NCI-H2227 treated with DMSO at 0.1 percent for 48 hours (cell line): ENCODE measurements around the gene MRPL55.

ENCODE experiments used
- DNase-seq: peaks from one replicate; lab custom pipeline; 2025; lab: John Stamatoyannopoulos, UW

The MRPL55 gene

GRCh38 chr1:228070173-228070572, 38.9 kb downstream of the MRPL55 start:
- no peak for DNase-seq

DNA sequence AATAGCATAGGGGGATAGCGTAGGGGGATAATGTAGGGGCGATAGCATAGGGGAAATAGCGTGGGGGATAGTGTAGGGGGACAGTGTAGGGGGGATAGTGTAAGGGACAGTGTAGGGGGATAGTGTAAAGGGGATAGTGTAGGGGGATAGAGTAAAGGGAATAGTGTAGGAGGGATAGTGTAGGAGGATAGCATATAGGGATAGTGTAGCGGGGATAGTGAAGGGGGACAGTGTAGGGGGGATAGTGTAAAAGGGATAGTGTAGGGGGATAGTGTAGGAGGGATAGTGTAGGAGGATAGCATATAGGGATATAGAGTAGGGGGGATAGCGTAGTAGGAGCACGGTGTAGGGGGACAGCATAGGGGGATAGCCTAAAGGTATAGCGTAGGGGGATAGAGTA, 40.7 kb downstream of the MRPL55 start:
- no peak for DNase-seq

DNA sequence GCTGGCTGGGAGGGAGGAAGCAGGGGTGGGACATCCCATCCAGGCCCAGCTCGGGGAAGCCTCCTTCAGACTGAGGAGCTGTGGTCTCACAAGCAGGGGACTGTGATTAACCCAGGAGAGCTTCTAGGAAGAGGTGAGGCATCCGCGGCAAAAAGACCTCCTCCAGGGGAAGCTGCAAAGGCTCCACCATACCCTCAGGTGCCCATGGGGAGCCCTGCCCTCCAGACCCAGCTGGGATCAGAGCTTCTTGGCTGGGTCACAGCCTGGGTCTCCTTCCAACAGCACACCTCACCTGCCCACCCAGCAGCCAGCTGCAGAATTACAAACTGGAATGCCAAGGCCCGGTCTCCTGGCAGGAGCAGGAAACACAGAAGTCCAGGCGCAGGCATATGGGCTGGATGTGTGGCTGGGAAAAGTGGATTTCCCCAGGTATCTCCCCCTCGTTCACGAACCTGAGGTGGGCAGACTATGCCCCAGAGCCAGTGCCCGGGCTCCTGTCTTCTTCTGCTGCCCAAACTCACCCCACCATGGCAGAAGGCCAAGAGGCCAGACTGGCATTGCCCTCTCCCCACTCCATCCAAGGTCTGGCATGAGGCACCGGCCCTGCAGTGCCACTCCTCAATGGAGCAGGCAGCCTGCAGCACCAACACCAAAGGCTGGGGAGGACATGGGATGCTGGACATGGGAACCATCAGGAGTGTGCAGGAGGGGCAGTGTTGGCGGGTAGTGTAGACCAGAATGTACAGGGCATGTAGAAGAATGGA, 42.0 kb downstream of the MRPL55 start:
- DNase-seq, result no peak

- DNase-seq, result no peak
Measured at GRCh38 chr1:228066416-228066815, 42.7 kb downstream of the MRPL55 start.

- no peak for DNase-seq
Measured at GRCh38 chr1:228065543-228066347, 43.4 kb downstream of the MRPL55 start.

GRCh38 chr1:228064741-228065542, 44.2 kb downstream of the MRPL55 start:
- DNase-seq, result no peak

DNA sequence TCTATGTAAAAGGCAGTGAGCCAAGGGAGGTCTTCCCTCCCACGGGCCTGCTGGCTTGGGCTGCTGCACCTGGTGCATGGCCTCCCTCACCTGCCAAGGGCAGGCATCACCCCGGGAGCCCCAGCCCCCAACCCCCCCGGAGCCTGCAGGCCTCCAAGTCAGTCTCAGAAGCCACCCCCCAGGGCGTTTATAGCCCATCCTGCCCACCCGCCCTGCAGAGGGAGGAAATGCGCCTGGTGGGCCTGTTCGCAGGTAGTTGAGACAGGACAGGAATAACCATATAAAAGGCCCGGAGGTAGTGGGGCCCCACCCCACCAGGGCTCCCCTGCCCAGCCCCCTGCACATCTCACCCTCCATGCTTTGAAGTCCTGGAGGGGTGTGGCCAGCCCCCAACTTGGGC, 44.8 kb downstream of the MRPL55 start:
- DNase-seq, result no peak

DNA sequence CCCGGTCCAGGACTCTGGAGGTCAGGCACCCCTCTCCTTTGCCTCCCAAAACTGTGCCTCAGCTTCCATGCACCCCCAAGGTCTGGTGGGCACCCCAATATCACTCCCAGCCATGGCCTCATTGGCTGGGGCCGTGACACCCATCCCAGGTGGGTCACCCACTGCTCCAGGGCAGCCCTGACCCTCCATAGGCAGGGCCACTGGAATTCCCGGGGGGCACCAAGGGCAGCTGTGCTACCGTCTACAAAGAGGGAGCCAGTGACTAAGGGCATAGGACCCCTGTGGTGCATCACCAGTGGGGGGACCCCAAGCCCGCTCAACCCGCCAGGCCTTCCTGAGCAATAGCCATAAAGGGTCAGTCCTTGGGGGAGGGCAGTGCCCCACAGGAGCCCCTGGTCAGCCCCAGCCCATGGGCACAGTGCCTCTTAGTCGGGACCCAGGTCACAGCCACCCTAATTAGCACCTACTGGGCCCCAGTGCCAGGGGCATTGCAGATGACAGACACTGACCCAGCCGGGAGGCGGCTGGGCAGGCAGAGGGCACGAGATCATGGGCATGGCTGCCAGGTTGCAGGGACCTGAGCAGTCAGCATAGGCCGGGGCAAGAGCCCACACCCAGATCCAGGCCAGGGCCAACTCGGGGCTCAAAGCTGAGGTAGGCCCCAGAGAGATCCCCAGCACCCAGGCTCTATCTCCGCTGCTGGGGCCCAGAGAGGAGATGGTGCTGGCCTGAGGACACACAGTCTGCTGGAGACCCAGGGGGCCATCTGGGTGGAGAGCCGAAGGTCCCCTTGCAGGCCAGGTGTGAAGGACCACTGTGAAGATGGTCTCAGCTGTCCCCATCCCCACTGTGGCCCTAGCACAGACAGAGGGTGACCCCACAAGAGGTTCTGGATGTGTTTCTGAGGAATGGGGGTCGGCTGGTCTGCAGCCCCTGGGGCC, 45.6 kb downstream of the MRPL55 start:
- no peak for DNase-seq

DNA sequence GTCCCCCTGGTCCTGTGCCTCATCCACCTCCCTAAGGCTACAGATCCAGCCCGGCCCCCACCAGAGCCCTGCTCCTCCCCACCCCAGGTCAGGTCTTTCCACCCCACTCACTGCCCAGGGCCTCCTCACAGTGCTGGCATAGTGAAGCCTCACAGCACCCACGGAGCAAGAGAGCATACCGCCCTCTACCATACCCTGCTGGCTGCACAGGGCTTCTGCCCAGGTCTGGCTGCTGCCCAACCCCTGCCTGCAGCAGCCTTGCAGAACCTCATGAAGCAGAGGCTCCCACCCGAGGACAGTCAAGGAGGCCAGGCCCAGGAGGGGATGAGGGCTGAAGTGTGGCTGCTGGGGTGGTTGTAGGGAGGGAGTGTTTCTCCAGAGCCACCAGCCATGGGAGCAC, 46.3 kb downstream of the MRPL55 start:
- no peak for DNase-seq

- DNase-seq, result no peak
Measured at GRCh38 chr1:228062085-228062791, 46.9 kb downstream of the MRPL55 start.

DNA sequence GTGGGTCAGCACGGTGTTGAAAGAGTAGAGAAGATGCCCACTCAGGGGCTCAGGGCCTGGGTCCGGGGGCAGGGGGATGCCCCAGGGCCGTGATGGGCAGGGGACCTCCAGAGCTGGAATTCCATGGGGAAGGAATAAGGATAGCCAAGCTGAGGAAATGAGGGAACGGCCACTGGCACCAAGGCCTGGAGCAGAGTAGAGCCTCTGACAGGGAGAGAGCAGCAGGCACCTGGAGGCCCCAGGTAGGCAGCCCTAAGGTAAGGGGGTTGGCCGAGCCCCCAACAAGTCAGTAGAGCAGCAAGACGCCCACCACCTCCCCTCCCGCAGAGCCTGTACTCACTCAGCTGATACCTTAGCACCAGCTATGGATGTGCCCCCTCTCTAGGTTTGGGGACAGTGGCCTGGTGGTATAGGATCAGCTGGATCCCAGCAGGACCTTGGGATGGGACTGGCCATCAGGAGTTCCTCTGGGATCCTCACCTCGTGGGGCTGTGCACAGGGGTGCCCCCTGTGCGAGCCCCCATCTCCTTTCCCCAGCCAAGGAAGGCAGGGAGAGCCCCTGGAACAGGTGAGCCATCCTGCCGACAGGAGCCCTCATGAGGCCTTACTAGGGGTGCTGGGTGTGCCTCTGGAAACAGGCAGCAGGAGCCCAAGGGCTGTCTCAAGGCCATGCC, 47.6 kb downstream of the MRPL55 start:
- DNase-seq, result no peak

- peak; percentile 24 for DNase-seq
Measured at GRCh38 chr1:228060458-228061190, 48.5 kb downstream of the MRPL55 start.

- DNase-seq, result peak; percentile 95
Measured at GRCh38 chr1:228059634-228060457, 49.3 kb downstream of the MRPL55 start.

DNA sequence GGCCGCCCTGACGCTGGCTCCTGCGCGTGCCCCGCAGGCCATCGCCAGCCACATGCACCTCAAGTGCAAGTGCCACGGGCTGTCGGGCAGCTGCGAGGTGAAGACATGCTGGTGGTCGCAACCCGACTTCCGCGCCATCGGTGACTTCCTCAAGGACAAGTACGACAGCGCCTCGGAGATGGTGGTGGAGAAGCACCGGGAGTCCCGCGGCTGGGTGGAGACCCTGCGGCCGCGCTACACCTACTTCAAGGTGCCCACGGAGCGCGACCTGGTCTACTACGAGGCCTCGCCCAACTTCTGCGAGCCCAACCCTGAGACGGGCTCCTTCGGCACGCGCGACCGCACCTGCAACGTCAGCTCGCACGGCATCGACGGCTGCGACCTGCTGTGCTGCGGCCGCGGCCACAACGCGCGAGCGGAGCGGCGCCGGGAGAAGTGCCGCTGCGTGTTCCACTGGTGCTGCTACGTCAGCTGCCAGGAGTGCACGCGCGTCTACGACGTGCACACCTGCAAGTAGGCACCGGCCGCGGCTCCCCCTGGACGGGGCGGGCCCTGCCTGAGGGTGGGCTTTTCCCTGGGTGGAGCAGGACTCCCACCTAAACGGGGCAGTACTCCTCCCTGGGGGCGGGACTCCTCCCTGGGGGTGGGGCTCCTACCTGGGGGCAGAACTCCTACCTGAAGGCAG, 50.0 kb downstream of the MRPL55 start:
- no peak for DNase-seq

DNA sequence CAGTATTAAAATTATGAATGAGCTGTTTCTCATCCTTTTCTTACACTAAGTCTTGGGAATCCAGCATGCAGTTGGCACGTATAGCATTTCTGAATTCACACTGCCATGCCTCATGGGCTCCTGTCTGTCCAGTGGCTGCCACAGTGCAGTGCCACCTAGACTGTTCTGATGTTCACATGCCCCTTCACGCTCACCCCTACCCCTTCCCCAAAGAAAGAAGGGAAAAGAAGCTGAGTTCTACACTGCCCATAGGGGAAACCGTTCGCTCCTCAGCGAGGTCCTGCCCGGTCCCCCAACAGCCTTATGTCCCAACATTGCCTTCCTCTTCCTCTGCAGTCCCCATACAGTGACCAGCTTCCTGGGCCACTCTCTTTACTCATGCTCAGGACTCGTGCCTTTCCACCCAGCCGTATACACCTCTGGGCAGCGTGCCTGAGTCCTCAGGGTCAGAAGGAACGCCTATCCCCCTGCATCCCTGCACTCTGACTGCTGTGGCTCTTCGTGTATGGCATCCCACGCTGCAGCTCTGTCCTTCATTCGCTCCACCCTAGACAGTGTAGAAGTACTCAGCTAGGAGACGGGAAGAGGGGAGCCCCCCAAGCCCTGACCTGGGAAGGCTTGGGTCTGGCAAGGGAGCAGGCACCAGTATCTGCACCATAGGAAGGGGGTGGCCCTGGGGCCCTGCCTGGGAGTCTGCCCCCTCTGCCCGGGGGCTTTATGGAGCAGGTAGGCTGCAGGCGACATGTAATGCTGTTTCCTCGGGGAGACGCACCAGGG, 50.7 kb downstream of the MRPL55 start:
- DNase-seq, result no peak
